ENCODE measurements around the gene CD300LB.

GRCh38 chr17:74472890-74473289 lies 58.4 kb downstream of the CD300LB start:
- TF ChIP-seq CTCF (IDR thresholded peaks at IDR 0.05) (no peak), POLR2A (IDR thresholded peaks at IDR 0.05) (no peak)
